Measurements from ENCODE around the gene MRPS7.
A peak's percentile ranks its signal among the peaks of the same experiment; 100 is the strongest.

MRPS7 gene

GRCh38 chr17:75266316-75267152 lies 4.9 kb downstream of the MRPS7 start:
- H3K27ac ChIP-seq: no peak overlapping the region
- TF ChIP-seq CTCF (IDR thresholded peaks at IDR 0.05): no peak
- no peak for DNase-seq (ENCODE audit: low spot score)
- H3K4me3 ChIP-seq: no peak overlapping the region

GRCh38 chr17:75267153-75267410 lies 5.4 kb downstream of the MRPS7 start:
- DNase-seq (ENCODE audit: low spot score): no peak
- no peak for TF ChIP-seq CTCF (IDR thresholded peaks at IDR 0.05)
- no peak overlapping the region for H3K27ac ChIP-seq
- H3K4me3 ChIP-seq: no peak overlapping the region

- Histone ChIP-seq H3K27ac (no peak overlapping the region), H3K4me3 (no peak overlapping the region)
- TF ChIP-seq CTCF (IDR thresholded peaks at IDR 0.05): no peak
- no peak for DNase-seq (ENCODE audit: low spot score)
Measured at GRCh38 chr17:75267411-75268232, 5.9 kb downstream of the MRPS7 start.

GRCh38 chr17:75269844-75270217 lies 8.2 kb downstream of the MRPS7 start:
- no peak for TF ChIP-seq CTCF (IDR thresholded peaks at IDR 0.05)
- peak overlapping the region; percentile 92 to 97 for H3K27ac ChIP-seq
- no peak for DNase-seq (ENCODE audit: low spot score)
- H3K4me3 ChIP-seq: peak overlapping the region; percentile 82

GRCh38 chr17:75270218-75270965 lies 8.7 kb downstream of the MRPS7 start:
- Histone ChIP-seq H3K4me3 (peak overlapping the region; percentile 82), H3K27ac (peak overlapping the region; percentile 92 to 97)
- DNase-seq (ENCODE audit: low spot score): peak; percentile 88
- no peak for TF ChIP-seq CTCF (IDR thresholded peaks at IDR 0.05)

- no peak for DNase-seq (ENCODE audit: low spot score)
- no peak for TF ChIP-seq CTCF (IDR thresholded peaks at IDR 0.05)
- Histone ChIP-seq H3K27ac (peak within 1 kb of the TSS; percentile 92 to 97), H3K4me3 (peak within 1 kb of the TSS; percentile 82)
Measured at GRCh38 chr17:75270966-75271232, 9.2 kb downstream of the MRPS7 start, which contains the start of gene MIF4GD. Gene MIF4GD (minus strand): TSS chr17:75271231. CDS start chr17:75270195, 1,036 bp downstream.
